K562 (cell line): ENCODE measurements around the gene PRKRIP1. TPM values are rescaled to one million over a fixed set of nuclear protein-coding genes. Genes with fewer than 3 reads are reported as not detected.

ENCODE experiments used
- BMI1 ChIP-seq: fragments of 150-350 bp; IDR thresholded peaks from 2 replicates; pipeline ENCODE4 v1.6.1; 2014; ENCODE audit warnings: low read length
- CHD2 ChIP-seq: IDR thresholded peaks from 2 replicates; pipeline ENCODE4 v1.6.1; 2011; ENCODE audit warnings: low read depth, low read length
- FIP1L1 ChIP-seq: fragments of 200-400 bp; formaldehyde crosslinking; IDR thresholded peaks from 2 replicates; pipeline ENCODE4 v1.6.1; 2018; ENCODE audit warnings: mild to moderate bottlenecking, low read depth, low read length; ENCODE audit not compliant: poor library complexity, severe bottlenecking
- JUNB ChIP-seq: fragments of 450-650 bp; formaldehyde crosslinking; conservative IDR thresholded peaks from 2 replicates; pipeline ENCODE4 v1.4.0; 2020; ENCODE audit warnings: mild to moderate bottlenecking
- KHSRP ChIP-seq: fragments of 450-650 bp; IDR thresholded peaks from 2 replicates; pipeline ENCODE4 v1.6.1; 2017
- KLF10 ChIP-seq: fragments of 250-450 bp; sonication (Bioruptor Pico); IDR thresholded peaks from 2 replicates; pipeline ENCODE4 v1.6.1; 2021; ENCODE audit warnings: matching md5 sums
- NEUROD1 ChIP-seq: fragments of 150-350 bp; IDR thresholded peaks from 2 replicates; pipeline ENCODE4 v1.6.1; 2014; ENCODE audit warnings: borderline replicate concordance, low read length, low read depth; ENCODE audit not compliant: partially characterized antibody
- PTTG1 ChIP-seq: fragments of 450-650 bp; IDR thresholded peaks from 2 replicates; pipeline ENCODE4 v1.6.1; 2016; ENCODE audit warnings: low read depth, mild to moderate bottlenecking, missing genetic modification characterization, missing compliant biosample characterization
- RBM34 ChIP-seq: fragments of 200-400 bp; formaldehyde crosslinking; IDR thresholded peaks from 2 replicates; pipeline ENCODE4 v1.6.1; 2018; ENCODE audit warnings: low read length, borderline replicate concordance; ENCODE audit not compliant: insufficient read depth
- SRSF1 ChIP-seq: fragments of 200-400 bp; formaldehyde crosslinking; IDR thresholded peaks from 2 replicates; pipeline ENCODE4 v1.6.1; 2017; ENCODE audit warnings: mild to moderate bottlenecking, low read depth, low read length, moderate library complexity
- TARDBP ChIP-seq: fragments of 450-650 bp; IDR thresholded peaks from 2 replicates; pipeline ENCODE4 v1.6.1; 2016
- ZBTB17 ChIP-seq: fragments of 450-650 bp; formaldehyde crosslinking; IDR thresholded peaks from 2 replicates; pipeline ENCODE4 v1.4.0; 2020; ENCODE audit warnings: mild to moderate bottlenecking
- ZNF23 ChIP-seq: fragments of 250-450 bp; sonication (Bioruptor Pico); IDR thresholded peaks from 2 replicates; pipeline ENCODE4 v1.4.0; 2020; ENCODE audit warnings: mild to moderate bottlenecking
- ZNF696 ChIP-seq: fragments of 250-450 bp; sonication (Bioruptor Pico); conservative IDR thresholded peaks from 2 replicates; pipeline ENCODE4 v1.4.0; 2020; ENCODE audit warnings: mild to moderate bottlenecking, moderate library complexity
- polyA plus RNA-seq, 8 experiments: library from polyadenylated mRNA; depleted of rRNA in 4 of 8; stranded (reverse) in 5 of 8; unstranded in 3 of 8; fragments of >200 nt; fragmentation: Nextera tagmentation in 2 of 8; fragmentation: Illumina TruSeq in 1 of 8; extraction: Ambion mirVana in 2 of 8; extraction: Trizol in 1 of 8; gene quantifications; 2 replicates each; pipeline versions ENCODE4 v1.2.1 to v1.2.3, GENCODE V29; 2011 to 2014; ENCODE audit warnings: inconsistent platforms in 1 of 8, missing spikeins in 1 of 8
- total RNA-seq, 7 experiments: library from RNA; depleted of rRNA in 6 of 7; stranded (reverse); fragments of >200 nt in 6 of 7; fragmentation: Illumina TruSeq in 2 of 7; extraction: Trizol in 2 of 7; gene quantifications; 2 replicates each; pipeline versions ENCODE4 v1.2.1 to v1.2.3, GENCODE V29; 2011 to 2021; ENCODE audit warnings: low replicate concordance in 1 of 7
- TF ChIP-seq, protein P1 (sequence below): fragments of 250-450 bp; sonication (Bioruptor Pico); IDR thresholded peaks from 2 replicates; pipeline ENCODE4 v1.9.0; 2021; ENCODE audit warnings: mild to moderate bottlenecking, inconsistent platforms
- TF ChIP-seq, protein P2 (sequence below): fragments of 250-450 bp; sonication (Bioruptor Pico); IDR thresholded peaks from 2 replicates; pipeline ENCODE4 v1.8.0; 2021; ENCODE audit warnings: borderline replicate concordance, mild to moderate bottlenecking, moderate library complexity; ENCODE audit not compliant: poor library complexity, severe bottlenecking
- TF ChIP-seq, protein P3 (sequence below): sonication (generic); formaldehyde crosslinking; IDR thresholded peaks from 2 replicates; pipeline ENCODE4 v1.8.0; 2022; ENCODE audit warnings: missing genetic modification reagents, mild to moderate bottlenecking, borderline replicate concordance
- TF ChIP-seq, protein P4 (sequence below): fragments of 250-450 bp; sonication (Bioruptor Pico); IDR thresholded peaks from 2 replicates; pipeline ENCODE4 v1.8.0; 2021; ENCODE audit warnings: mild to moderate bottlenecking, moderate library complexity
- TF ChIP-seq, protein P5 (sequence below), 2 experiments: fragments of 200-800 bp in 1 of 2; sonication (Bioruptor generic) in 1 of 2; sonication (generic) in 1 of 2; formaldehyde crosslinking in 1 of 2; IDR thresholded peaks in 1 of 2; conservative IDR thresholded peaks in 1 of 2; 2 replicates each; pipeline versions ENCODE4 v1.5.0 to v1.6.1; 2016 to 2020; ENCODE audit warnings: missing compliant biosample characterization in 1 of 2, missing genetic modification characterization in 1 of 2, missing genetic modification reagents in 1 of 2

PRKRIP1 gene
- total and polyA plus RNA-seq, 9 of the 15 experiments (the other 6 are each of a cell fraction or from before 2014, with no cell fraction given), result 14.9 to 52.1 (median 19.8) TPM

DNA sequence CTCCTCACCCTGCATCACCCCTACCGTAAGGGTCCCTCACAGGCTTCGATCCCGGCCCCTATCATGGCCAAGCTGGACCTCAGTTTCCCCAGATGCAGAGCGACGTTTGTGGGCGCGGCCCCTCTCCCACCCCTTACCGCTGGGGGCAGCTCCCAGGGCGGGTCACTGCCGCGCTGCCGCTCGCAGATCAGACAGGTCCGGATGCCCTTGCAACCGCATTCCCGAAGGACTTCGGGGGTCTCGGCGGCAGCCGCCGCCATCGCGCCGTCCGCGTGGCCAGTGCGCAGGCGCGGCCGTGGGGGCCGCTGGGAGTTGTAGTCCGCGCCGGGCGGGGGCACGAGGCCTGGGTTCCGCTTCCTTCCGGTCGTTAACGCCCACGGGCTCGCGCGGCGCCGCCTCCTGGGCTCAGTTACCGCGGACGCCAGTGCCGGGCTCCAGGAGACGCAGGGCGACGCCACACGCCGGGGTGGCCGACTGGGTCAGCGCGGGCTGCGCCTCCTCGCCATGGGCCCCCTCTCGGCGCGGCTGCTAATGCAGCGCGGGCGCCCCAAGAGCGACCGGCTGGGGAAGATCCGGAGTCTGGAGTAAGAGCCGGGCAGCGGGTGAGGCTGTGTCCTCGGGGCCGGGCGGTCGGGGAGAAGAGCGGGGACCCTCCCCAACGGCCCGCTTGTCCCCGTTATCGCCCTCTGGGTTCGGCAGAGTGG lies 68.6 kb downstream of the PRKRIP1 start, which contains the start of the genes ALKBH4 and LRWD1 (continued):
- TF ChIP-seq, protein P1, sequence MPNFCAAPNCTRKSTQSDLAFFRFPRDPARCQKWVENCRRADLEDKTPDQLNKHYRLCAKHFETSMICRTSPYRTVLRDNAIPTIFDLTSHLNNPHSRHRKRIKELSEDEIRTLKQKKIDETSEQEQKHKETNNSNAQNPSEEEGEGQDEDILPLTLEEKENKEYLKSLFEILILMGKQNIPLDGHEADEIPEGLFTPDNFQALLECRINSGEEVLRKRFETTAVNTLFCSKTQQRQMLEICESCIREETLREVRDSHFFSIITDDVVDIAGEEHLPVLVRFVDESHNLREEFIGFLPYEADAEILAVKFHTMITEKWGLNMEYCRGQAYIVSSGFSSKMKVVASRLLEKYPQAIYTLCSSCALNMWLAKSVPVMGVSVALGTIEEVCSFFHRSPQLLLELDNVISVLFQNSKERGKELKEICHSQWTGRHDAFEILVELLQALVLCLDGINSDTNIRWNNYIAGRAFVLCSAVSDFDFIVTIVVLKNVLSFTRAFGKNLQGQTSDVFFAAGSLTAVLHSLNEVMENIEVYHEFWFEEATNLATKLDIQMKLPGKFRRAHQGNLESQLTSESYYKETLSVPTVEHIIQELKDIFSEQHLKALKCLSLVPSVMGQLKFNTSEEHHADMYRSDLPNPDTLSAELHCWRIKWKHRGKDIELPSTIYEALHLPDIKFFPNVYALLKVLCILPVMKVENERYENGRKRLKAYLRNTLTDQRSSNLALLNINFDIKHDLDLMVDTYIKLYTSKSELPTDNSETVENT (CRISPR knock-in tag), result no peak
- TF ChIP-seq SRSF1 (no peak), RBM34 (peak; percentile 95; the same call in 1 of the 2 replicates), ZNF23 (no peak), TARDBP (peak; percentile 75; the same call in 1 of the 2 replicates), BMI1 (no peak), CHD2 (0 out of 2 replicates have a peak, but pooled peaks have one; percentile 13), PTTG1 (tag) (no peak), NEUROD1 (peak; percentile 66), ZNF696 (CRISPR knock-in tag) (no peak), KLF10 (no peak), ZBTB17 (no peak), JUNB (no peak), FIP1L1 (peak; percentile 57), KHSRP (no peak)
- TF ChIP-seq, protein P2, sequence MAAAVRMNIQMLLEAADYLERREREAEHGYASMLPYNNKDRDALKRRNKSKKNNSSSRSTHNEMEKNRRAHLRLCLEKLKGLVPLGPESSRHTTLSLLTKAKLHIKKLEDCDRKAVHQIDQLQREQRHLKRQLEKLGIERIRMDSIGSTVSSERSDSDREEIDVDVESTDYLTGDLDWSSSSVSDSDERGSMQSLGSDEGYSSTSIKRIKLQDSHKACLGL (CRISPR knock-in tag), result no peak
- TF ChIP-seq, protein P3, sequence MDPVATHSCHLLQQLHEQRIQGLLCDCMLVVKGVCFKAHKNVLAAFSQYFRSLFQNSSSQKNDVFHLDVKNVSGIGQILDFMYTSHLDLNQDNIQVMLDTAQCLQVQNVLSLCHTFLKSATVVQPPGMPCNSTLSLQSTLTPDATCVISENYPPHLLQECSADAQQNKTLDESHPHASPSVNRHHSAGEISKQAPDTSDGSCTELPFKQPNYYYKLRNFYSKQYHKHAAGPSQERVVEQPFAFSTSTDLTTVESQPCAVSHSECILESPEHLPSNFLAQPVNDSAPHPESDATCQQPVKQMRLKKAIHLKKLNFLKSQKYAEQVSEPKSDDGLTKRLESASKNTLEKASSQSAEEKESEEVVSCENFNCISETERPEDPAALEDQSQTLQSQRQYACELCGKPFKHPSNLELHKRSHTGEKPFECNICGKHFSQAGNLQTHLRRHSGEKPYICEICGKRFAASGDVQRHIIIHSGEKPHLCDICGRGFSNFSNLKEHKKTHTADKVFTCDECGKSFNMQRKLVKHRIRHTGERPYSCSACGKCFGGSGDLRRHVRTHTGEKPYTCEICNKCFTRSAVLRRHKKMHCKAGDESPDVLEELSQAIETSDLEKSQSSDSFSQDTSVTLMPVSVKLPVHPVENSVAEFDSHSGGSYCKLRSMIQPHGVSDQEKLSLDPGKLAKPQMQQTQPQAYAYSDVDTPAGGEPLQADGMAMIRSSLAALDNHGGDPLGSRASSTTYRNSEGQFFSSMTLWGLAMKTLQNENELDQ (CRISPR knock-in tag), result no peak
- TF ChIP-seq, protein P4, sequence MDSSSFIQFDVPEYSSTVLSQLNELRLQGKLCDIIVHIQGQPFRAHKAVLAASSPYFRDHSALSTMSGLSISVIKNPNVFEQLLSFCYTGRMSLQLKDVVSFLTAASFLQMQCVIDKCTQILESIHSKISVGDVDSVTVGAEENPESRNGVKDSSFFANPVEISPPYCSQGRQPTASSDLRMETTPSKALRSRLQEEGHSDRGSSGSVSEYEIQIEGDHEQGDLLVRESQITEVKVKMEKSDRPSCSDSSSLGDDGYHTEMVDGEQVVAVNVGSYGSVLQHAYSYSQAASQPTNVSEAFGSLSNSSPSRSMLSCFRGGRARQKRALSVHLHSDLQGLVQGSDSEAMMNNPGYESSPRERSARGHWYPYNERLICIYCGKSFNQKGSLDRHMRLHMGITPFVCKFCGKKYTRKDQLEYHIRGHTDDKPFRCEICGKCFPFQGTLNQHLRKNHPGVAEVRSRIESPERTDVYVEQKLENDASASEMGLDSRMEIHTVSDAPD (CRISPR knock-in tag), result no peak
- TF ChIP-seq, protein P5, sequence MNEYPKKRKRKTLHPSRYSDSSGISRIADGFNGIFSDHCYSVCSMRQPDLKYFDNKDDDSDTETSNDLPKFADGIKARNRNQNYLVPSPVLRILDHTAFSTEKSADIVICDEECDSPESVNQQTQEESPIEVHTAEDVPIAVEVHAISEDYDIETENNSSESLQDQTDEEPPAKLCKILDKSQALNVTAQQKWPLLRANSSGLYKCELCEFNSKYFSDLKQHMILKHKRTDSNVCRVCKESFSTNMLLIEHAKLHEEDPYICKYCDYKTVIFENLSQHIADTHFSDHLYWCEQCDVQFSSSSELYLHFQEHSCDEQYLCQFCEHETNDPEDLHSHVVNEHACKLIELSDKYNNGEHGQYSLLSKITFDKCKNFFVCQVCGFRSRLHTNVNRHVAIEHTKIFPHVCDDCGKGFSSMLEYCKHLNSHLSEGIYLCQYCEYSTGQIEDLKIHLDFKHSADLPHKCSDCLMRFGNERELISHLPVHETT (CRISPR knock-in tag; conservative IDR thresholded peaks at IDR 0.05 in 1 of 2, IDR thresholded peaks at IDR 0.05 in 1 of 2), result peak in 1 of 2 experiments; percentile 62; a peak in 1 of 4 replicates
